ENCODE measurements around the gene GAL3ST1. TPM values are rescaled to one million over a fixed set of nuclear protein-coding genes. Genes with fewer than 3 reads are reported as not detected.

The GAL3ST1 gene
- total RNA-seq, 3 donors from 2014 or later (not counting 1 experiment from before 2014, with no cell fraction given): not detected

GRCh38 chr22:30521368-30522156 is 52.9 kb downstream of the GAL3ST1 start:
- Histone ChIP-seq H3K4me3 (ENCODE audit: low read length) (no peak overlapping the region), H3K9me3 (ENCODE audit: control insufficient read depth, insufficient read depth, low read length) (no peaks in the 10 kb centered on the region), H3K4me1 (ENCODE audit: control insufficient read depth, insufficient read depth, low read length) (no peaks in the 10 kb centered on the region), H3K27ac (ENCODE audit: low read length) (no peak overlapping the region), H3K27me3 (ENCODE audit: control insufficient read depth, insufficient read depth, low read length) (no peaks in the 10 kb centered on the region), H3K36me3 (ENCODE audit: control insufficient read depth, insufficient read depth, low read length) (no peaks in the 10 kb centered on the region)
- Mint-ChIP-seq H3K4me3 (no peak overlapping the region), H3K36me3 (no peaks in the 10 kb centered on the region), H3K9me3 (no peaks in the 10 kb centered on the region), H3K27me3 (ENCODE audit: low read depth in 2 of 2) (peaks cover 0 to 15% of the 10 kb centered on the region in 2 donors), H3K27ac (no peak overlapping the region), H3K4me1 (no peaks in the 10 kb centered on the region)
- TF ChIP-seq, protein P1, sequence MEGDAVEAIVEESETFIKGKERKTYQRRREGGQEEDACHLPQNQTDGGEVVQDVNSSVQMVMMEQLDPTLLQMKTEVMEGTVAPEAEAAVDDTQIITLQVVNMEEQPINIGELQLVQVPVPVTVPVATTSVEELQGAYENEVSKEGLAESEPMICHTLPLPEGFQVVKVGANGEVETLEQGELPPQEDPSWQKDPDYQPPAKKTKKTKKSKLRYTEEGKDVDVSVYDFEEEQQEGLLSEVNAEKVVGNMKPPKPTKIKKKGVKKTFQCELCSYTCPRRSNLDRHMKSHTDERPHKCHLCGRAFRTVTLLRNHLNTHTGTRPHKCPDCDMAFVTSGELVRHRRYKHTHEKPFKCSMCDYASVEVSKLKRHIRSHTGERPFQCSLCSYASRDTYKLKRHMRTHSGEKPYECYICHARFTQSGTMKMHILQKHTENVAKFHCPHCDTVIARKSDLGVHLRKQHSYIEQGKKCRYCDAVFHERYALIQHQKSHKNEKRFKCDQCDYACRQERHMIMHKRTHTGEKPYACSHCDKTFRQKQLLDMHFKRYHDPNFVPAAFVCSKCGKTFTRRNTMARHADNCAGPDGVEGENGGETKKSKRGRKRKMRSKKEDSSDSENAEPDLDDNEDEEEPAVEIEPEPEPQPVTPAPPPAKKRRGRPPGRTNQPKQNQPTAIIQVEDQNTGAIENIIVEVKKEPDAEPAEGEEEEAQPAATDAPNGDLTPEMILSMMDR (IDR thresholded peaks at IDR 0.05): no peak
- intact Hi-C loops (cut with micrococcal nuclease): no loop called here
- ATAC-seq: no peak
- DNase-seq: no peak
- 83% methylated on average over 5 of the region's 5 CpGs for WGBS (ENCODE audit: insufficient coverage)

DNA sequence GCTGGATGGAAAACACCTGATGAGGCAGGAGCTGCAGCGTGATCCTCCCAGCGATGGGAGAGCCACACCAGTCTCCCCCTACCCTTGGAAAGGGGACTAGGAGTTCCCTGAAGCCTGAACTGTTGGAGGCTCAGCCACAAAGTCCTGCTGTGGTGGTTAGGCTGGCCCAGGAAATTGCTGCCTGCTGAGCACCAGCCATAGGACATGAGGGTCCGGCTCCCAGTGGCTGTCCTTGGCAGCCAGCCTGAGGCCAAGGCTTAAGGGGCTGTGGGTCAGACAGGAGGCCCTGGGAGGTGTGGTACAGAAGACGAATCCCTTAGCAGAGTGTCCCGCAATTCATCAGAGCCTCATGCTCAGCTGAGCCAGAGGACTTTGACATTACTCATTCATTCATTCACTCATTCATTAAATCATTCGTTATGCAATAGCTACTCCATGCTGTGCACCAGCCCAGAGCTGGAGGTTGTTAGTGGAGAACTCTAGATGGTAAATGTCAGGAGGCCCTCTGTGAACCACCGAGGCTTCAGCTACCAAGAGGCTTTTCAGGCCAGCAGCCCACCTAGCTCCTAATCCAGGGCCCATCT is 54.5 kb downstream of the GAL3ST1 start:
- Histone ChIP-seq H3K4me3 (ENCODE audit: low read length) (no peak overlapping the region), H3K9me3 (ENCODE audit: control insufficient read depth, insufficient read depth, low read length) (no peaks in the 10 kb centered on the region), H3K27me3 (ENCODE audit: control insufficient read depth, insufficient read depth, low read length) (no peaks in the 10 kb centered on the region), H3K36me3 (ENCODE audit: control insufficient read depth, insufficient read depth, low read length) (no peaks in the 10 kb centered on the region), H3K27ac (ENCODE audit: low read length) (no peak overlapping the region), H3K4me1 (ENCODE audit: control insufficient read depth, insufficient read depth, low read length) (no peaks in the 10 kb centered on the region)
- ATAC-seq: no peak
- intact Hi-C loops (cut with micrococcal nuclease): no loop called here
- WGBS (ENCODE audit: insufficient coverage): 92% methylated on average over 6 of the region's 7 CpGs
- DNase-seq: no peak
- Mint-ChIP-seq H3K4me1 (no peaks in the 10 kb centered on the region), H3K27ac (no peak overlapping the region), H3K36me3 (no peaks in the 10 kb centered on the region), H3K27me3 (ENCODE audit: low read depth in 2 of 2) (peaks cover 9 to 17% of the 10 kb centered on the region in 2 donors), H3K9me3 (no peaks in the 10 kb centered on the region), H3K4me3 (no peak overlapping the region)
- TF ChIP-seq, protein P1 (IDR thresholded peaks at IDR 0.05): no peak

- Mint-ChIP-seq H3K27ac (no peak overlapping the region), H3K27me3 (ENCODE audit: low read depth in 2 of 2) (peaks cover 9 to 15% of the 10 kb centered on the region in 2 donors), H3K36me3 (no peaks in the 10 kb centered on the region), H3K4me1 (no peaks in the 10 kb centered on the region), H3K4me3 (no peak overlapping the region), H3K9me3 (no peaks in the 10 kb centered on the region)
- Histone ChIP-seq H3K36me3 (ENCODE audit: control insufficient read depth, insufficient read depth, low read length) (no peaks in the 10 kb centered on the region), H3K27me3 (ENCODE audit: control insufficient read depth, insufficient read depth, low read length) (no peaks in the 10 kb centered on the region), H3K4me1 (ENCODE audit: control insufficient read depth, insufficient read depth, low read length) (no peaks in the 10 kb centered on the region), H3K27ac (ENCODE audit: low read length) (no peak overlapping the region), H3K4me3 (ENCODE audit: low read length) (no peak overlapping the region), H3K9me3 (ENCODE audit: control insufficient read depth, insufficient read depth, low read length) (no peaks in the 10 kb centered on the region)
- intact Hi-C loops (cut with micrococcal nuclease): no loop called here
- DNase-seq (no peak), ATAC-seq (no peak)
- TF ChIP-seq, protein P1 (IDR thresholded peaks at IDR 0.05): no peak
- 85% methylated on average over 4 of the region's 5 CpGs for WGBS (ENCODE audit: insufficient coverage)
Observed at GRCh38 chr22:30516731-30517130, 57.7 kb downstream of the GAL3ST1 start.

Data from natural killer cell (primary cell).